Retina (tissue), 1 donor: Measurements from ENCODE around the gene HMX1.

Experiments used
- DNase-seq: peaks from one replicate; pipeline ENCODE4 v3.0.0-alpha.2; 2016

HMX1 gene

GRCh38 chr4:8867624-8868320, 3.9 kb downstream of the HMX1 start:
- peak; percentile 44 for DNase-seq

- peak; percentile 77 for DNase-seq
These were observed 4.6 kb downstream of the HMX1 start for GRCh38 chr4:8866828-8867623.

GRCh38 chr4:8866421-8866820, 5.2 kb downstream of the HMX1 start:
- peak; percentile 64 for DNase-seq

DNA sequence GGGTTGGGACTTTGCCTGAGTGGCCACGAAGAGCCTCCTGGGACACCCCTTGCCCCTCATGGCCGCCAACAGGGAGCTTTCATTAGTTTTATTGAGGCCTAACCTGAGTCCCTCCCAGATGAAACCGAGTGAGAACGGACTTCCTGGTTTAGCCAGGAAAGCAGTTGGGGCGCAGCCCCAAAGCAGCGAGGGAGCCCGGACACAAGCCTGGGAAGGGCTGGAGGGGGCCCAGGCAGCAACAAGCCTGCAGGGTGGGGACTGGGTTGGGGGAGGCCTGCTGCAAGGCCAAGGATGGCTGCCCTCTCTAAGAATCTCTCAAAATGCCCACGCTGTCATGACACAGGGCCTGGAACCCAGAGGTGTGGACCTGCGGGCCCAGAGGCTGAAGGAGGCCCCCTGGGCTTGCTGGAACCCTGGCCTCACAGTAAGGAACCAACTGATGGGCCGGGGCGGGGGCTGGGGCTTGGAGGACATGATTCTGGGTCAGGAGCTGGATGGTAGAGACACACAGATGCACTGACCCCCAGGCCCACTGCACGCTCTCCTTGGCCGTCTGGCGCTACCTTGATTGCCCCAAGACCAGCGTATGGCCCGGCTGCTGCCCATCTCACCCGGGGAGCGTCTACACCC, 5.8 kb downstream of the HMX1 start:
- DNase-seq: no peak

DNA sequence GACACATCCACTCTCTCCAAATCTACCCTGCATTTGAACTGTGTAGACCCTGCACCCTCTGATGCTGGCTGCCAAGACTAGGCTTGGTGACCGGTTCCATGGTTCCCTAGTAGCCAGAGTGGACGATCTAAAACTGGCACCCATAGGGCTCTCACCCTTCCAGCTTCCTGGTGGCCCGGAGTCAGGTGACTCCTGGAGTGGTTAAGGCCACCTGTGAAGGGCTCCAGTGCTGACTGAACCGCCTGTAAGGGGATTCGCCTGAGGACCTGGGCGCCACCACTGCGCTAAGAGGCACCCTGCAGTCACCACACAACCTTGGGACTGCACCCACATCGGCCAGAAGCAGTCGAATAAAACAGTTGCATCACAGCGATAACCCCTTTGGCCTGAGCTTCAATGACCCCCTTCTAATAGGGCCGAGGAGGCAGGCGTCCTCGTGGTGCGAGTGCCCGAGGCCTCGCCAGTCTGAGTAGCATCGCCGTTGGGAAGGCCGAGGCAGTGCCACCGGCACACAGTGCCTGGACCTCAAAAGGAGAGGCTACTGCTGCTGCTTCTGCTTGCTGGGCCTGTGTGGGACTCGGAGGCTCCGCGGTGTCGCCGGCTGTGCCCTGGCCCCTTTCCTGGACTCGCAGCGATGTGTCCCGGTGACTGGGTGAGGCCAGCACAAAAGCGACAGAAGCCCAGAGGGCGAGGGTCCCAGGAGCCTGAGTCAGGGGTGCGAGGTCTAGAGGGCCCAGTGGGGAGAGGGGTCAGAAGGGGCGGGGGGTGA, 6.5 kb downstream of the HMX1 start:
- peak; percentile 51 for DNase-seq

GRCh38 chr4:8863686-8864682, 7.7 kb downstream of the HMX1 start:
- DNase-seq: peak; percentile 67

- DNase-seq: peak; percentile 78
These were observed 8.6 kb downstream of the HMX1 start for GRCh38 chr4:8862800-8863685.

- DNase-seq: no peak
These were observed 9.3 kb downstream of the HMX1 start for GRCh38 chr4:8862334-8862733.

DNA sequence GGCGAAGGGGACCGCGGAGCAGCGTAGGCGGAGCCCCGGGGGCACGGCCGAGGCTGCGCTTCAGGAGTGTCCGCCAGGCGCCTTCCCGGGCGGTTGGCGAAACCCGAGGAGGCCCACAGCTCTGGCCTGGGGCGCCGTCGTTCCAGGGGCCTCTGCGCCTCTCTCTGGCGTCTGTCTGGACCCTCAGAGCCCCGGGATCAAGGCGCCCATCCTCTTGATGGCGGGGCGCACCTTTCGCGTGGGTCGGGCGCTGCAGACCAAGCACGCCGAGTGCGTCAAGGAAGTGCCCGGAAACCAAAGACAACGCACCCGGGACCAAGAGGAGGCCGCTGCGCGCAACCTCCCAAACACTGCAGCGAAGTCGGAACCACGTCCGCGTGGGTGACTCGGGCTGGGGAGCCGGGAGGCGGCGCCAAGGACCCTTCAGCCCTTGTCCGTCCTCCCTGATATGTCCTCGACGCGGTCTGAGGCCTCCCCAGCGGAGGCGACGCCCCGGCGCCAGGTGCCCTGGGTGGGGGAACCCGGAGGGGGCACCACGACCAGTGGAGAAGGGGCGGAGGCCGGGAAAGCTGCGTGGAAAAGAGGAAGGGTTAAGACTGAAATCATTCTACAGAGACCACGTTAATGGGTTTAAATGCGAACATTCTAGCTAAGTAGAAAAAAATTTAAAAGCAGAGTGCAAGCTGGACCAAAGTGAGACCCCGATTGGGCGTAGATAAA, 9.9 kb downstream of the HMX1 start:
- no peak for DNase-seq

GRCh38 chr4:8860892-8861575, 10.6 kb downstream of the HMX1 start:
- peak; percentile 86 for DNase-seq

- DNase-seq: peak; percentile 85
These were observed 11.3 kb downstream of the HMX1 start for GRCh38 chr4:8860096-8860891.

DNA sequence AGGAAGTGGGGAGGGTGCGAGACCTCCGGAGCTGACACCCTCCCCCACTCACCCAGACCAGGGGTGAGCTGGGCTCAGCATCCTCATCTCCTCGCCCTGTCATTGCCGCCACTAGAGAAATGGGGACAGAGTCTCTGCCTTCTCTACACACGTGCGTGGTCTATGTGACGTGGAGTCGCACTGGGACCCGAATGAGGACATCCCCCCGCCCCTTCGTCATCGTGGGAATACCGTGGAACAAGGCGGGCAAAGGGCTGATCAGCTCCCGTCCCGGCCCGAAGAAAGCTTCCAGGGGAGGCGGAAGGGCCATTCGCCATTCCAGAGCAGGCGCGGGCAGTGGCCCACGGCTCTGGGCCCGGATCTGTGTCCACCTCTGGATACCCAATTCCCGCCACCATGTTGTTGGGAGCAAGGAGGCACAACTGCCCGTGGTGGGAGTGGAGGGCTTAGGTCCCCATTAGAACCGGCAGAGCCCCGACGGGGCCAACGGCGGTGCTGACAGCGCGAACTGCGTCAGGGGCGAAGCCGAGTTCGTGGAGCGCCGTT, 12.0 kb downstream of the HMX1 start:
- peak; percentile 65 for DNase-seq

DNA sequence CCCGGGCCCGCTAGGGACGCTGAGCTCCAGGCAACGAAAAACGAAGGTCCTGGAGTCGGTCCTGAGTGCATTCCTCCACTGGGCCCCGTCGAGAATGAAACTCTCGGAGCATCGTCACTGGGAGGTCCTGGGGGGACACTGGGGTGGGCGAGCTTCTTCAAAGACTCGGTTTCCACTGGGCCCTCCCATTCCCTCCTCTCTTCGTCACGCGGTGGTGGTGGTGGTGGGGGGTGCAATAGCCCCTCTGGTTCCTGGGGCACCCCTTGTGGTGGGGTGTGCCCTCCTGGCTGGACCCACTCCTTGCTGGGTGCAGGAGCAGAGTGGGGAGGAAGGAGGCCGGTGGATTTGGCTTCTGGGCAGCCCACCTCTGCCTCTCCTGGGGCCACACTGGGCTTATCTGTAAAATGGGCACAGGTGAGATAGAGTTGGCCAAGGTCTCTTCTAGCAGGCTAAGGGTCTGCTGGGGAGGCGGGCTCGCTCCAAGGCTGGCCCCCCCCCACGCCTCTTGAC, 12.9 kb downstream of the HMX1 start:
- no peak for DNase-seq

DNA sequence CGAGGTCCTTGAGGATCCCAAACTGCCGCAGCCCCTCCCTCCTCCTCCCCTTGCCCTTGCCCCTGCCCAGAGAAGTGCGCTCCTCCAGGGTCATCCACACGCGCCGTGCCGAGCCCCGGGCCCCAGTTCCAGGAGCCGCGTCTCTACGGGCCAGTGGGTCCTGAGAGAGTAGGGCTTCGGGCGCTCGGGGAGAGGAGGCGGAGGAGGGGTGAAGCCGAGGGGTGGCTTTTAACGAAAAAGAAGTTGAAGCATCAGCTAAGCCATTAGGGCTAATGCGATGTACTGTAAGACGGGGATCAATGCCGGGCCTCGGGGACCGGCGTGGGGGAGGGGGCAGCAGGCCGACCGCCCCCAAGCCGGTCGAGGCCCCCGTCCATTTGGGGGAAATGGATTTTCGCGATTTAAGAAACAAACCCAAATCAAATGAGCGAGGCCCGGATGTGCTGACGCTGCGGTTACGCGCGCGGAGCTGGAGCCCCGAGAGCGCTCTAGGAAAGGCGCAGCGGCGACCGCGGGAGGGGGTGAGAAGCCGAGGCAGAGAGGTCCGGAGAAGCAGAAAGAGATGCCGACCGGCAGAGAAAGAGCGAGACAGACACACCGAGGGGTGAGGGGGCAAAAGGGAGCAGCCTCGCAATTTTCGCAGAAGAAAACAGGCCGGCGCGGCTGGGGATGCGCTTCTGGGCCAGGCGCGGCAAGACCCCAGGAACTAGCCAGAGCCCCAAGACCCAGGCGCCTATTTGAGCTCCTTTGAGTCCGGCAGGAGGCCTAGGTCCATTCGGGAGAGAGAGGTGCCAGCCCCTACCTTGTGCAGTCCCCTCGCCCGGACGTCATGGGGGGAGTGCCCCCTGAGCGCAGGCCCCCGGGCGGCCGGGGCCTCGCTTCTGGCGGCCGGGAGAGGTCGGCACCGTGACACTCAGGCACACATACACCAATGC, 13.6 kb downstream of the HMX1 start:
- DNase-seq: peak; percentile 89

DNA sequence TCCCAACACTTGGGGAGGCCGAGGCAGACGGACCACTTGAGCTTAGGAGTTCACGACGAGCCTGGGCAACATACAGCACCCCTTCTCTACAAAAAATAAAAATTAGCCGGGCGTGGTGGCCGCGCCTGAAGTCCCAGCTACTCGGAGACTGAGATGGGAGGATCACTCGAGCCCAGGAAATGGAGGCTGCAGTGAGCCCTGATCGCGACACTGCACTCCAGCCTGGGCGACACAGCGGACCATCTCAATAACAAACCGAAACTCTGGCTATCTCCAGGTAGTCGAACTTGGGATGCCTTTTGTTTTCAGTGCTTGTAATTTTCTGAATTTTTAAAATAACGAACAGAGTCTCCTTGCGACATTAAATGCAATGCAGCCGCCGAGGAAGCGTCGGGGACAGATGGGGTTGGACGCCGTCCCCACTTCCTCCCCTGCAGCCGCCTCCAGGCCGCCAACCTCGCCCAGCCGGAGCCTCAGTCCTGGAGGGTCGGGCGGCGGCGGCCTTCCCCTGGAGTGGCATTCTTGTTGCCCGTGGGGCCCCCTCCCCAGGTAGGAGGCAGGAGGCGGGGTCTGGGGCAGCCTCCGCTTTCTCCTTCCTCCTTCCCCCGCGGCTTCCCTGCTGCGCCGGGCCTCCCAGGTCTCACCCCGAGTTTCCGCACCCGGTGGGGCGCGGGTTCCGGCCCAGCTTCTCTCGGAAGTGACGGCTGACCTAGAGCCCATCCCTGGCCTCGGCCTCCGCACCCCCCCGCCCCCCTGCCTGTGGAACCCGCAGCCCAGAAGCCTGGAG, 14.6 kb downstream of the HMX1 start:
- peak; percentile 81 for DNase-seq

DNA sequence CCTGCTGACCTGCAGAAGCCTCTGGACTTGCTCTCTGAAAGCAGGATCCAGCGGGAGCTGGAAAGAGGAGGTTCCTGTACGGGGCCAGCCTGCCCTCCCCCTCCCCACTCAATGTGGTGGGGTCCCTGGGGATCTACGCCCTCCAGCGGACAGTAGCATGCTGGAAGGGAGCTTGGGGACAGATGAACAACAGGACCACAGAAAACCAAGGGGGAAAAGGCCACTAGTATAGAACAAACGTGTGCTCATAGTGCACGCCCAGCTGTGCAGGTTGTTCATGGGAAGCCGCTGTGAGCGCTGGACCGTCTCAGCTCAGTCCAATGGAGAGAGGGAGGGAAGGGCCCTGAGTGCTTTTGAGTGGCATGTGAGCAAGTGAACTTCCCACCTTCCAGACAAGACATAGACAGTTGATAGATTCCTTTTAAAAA, 15.8 kb downstream of the HMX1 start:
- peak; percentile 83 for DNase-seq
